HG03060 (cell line): Measurements from ENCODE around the gene KCNJ10.

ENCODE experiments used
- ATAC-seq: cut with Tn5 transposase; IDR thresholded peaks from one replicate; pipeline ENCODE4 v1.9.1; 2021; ENCODE audit warnings: low read depth, moderate number of reproducible peaks; ENCODE audit not compliant: unreplicated experiment

The KCNJ10 gene

GRCh38 chr1:160030657-160031364, 39.1 kb downstream of the KCNJ10 start:
- no peak for ATAC-seq

GRCh38 chr1:160028426-160028825, 41.5 kb downstream of the KCNJ10 start:
- ATAC-seq = no peak

- no peak for ATAC-seq
Observed at GRCh38 chr1:160025314-160025713, 44.6 kb downstream of the KCNJ10 start.

- ATAC-seq = no peak
Observed at GRCh38 chr1:160024195-160024905, 45.6 kb downstream of the KCNJ10 start.

- ATAC-seq = no peak
Observed at GRCh38 chr1:160022330-160023310, 47.3 kb downstream of the KCNJ10 start.

GRCh38 chr1:160021376-160022074, 48.4 kb downstream of the KCNJ10 start:
- no peak for ATAC-seq

- no peak for ATAC-seq
Observed at GRCh38 chr1:160020196-160020595, 49.8 kb downstream of the KCNJ10 start.

GRCh38 chr1:160018900-160019299, 51.1 kb downstream of the KCNJ10 start:
- no peak for ATAC-seq

- ATAC-seq = no peak
Observed at GRCh38 chr1:160018347-160018746, 51.6 kb downstream of the KCNJ10 start.

- no peak for ATAC-seq
Observed at GRCh38 chr1:160017592-160017991, 52.4 kb downstream of the KCNJ10 start.

GRCh38 chr1:160011781-160012180, 58.2 kb downstream of the KCNJ10 start:
- ATAC-seq = no peak

- no peak for ATAC-seq
Observed at GRCh38 chr1:160009801-160010200, 60.2 kb downstream of the KCNJ10 start.

GRCh38 chr1:160009081-160009480, 60.9 kb downstream of the KCNJ10 start:
- ATAC-seq = no peak

- no peak for ATAC-seq
Observed at GRCh38 chr1:160007577-160008200, 62.3 kb downstream of the KCNJ10 start.

- no peak for ATAC-seq
Observed at GRCh38 chr1:160006312-160006940, 63.5 kb downstream of the KCNJ10 start.

GRCh38 chr1:160005070-160005469, 64.9 kb downstream of the KCNJ10 start:
- no peak for ATAC-seq

- no peak for ATAC-seq
Observed at GRCh38 chr1:160004425-160004824, 65.5 kb downstream of the KCNJ10 start.

- no peak for ATAC-seq
Observed at GRCh38 chr1:160004001-160004400, 66.0 kb downstream of the KCNJ10 start.

- ATAC-seq = no peak
Observed at GRCh38 chr1:160001440-160001839, 68.5 kb downstream of the KCNJ10 start.
